Stomach (tissue), 9 donors: ENCODE results near the gene NUAK1. TPM values are rescaled to one million over a fixed set of nuclear protein-coding genes. Genes with fewer than 3 reads are reported as not detected.

Experiments
- DNase-seq, 2 donors: peaks; one replicate each; pipeline versions ENCODE4 v3.0.0 to v3.0.0-alpha.2; 2013 to 2019
- H3K27ac ChIP-seq, 5 donors: fragments of 200-600 bp in 4 of 5; sonication (generic) in 4 of 5; one replicate each; pipeline ENCODE4 v1.5.1; 2013 to 2019; ENCODE audit warnings: mild to moderate bottlenecking in 1 of 5, moderate library complexity in 1 of 5
- H3K27me3 ChIP-seq, 3 donors: fragments of 200-600 bp; sonication (generic); one replicate each; pipeline ENCODE4 v1.5.1; 2017 to 2019; ENCODE audit warnings: mixed run types in 1 of 3
- H3K36me3 ChIP-seq, 4 donors: fragments of 200-600 bp; sonication (generic); 1 replicate in 3 of 4; 2 replicates in 1 of 4; pipeline ENCODE4 v1.5.1; 2016 to 2019
- H3K4me1 ChIP-seq, 4 donors: fragments of 200-600 bp; sonication (generic); one replicate each; pipeline ENCODE4 v1.5.1; 2016 to 2019
- H3K4me3 ChIP-seq, 4 donors: fragments of 200-600 bp; sonication (generic) in 3 of 4; one replicate each; pipeline ENCODE4 v1.5.1; 2016 to 2019; ENCODE audit warnings: mild to moderate bottlenecking in 1 of 4
- H3K9me3 ChIP-seq, 4 donors: fragments of 200-600 bp; sonication (generic); one replicate each; pipeline ENCODE4 v1.5.1; 2016 to 2019
- EP300 ChIP-seq: sonication (generic); formaldehyde crosslinking; IDR thresholded peaks from one replicate; pipeline ENCODE4 v1.6.1; 2017; ENCODE audit warnings: antibody characterized with exemption
- POLR2A ChIP-seq, 4 donors: fragments of 450-650 bp; IDR thresholded peaks; one replicate each; pipeline ENCODE4 v1.6.1; 2016; ENCODE audit warnings: antibody characterized with exemption in 4 of 4, control low read depth in 2 of 4, mild to moderate bottlenecking in 1 of 4, moderate library complexity in 1 of 4
- POLR2AphosphoS5 ChIP-seq, 3 donors: sonication (generic); formaldehyde crosslinking; IDR thresholded peaks; one replicate each; pipeline ENCODE4 v1.6.1; 2016; ENCODE audit warnings: antibody characterized with exemption in 3 of 3
- WGBS, 5 donors: extraction: QIAGEN DNeasy Blood & Tissue Kit in 3 of 5; methylation state at CpG; one replicate each; pipeline versions ENCODE4 v1.1.5 to v1.1.7; 2013 to 2018; 5-methylcytosine and 5-hydroxymethylcytosine counted together
- intact Hi-C: fragments of 100-400 bp; cut with DNase I; formaldehyde crosslinking; loops from one replicate; pipeline ENCODE4 v1.15.1; 2023; ENCODE audit warnings: low total_unique reads
- polyA plus RNA-seq, 3 donors: library from polyadenylated mRNA; stranded (reverse); fragments of 200-250 nt; gene quantifications; one replicate each; pipeline ENCODE4 v1.2.3, GENCODE V29; 2013
- total RNA-seq, 5 donors: library from RNA; depleted of rRNA; stranded (reverse); fragments of >200 nt; gene quantifications; one replicate each; pipeline versions ENCODE4 v1.1.0 to v1.2.3, GENCODE V29; 2014 to 2016
- TF ChIP-seq, protein P1 (sequence below), 7 experiments: fragments of 450-650 bp in 4 of 7; fragments of 200-600 bp in 3 of 7; sonication (generic) in 3 of 7; IDR thresholded peaks; one replicate each; pipeline ENCODE4 v1.5.1; 2016 to 2019; ENCODE audit warnings: antibody characterized with exemption in 7 of 7, control low read depth in 2 of 7, mild to moderate bottlenecking in 1 of 7
- donor health status: healthy with polysubstance abuse.
- donor health status: Bipolar disorder and iron deficiency.
- donor health status: healthy.

Gene NUAK1
- total and polyA plus RNA-seq, 8 donors = 0.58 to 79.0 (median 4.3) TPM

- peaks cover 0 to 7% (median 0%) of the 10 kb centered on the region in 4 donors for H3K4me1 ChIP-seq
- no peaks in the 10 kb centered on the region for H3K9me3 ChIP-seq
- TF ChIP-seq, protein P1, sequence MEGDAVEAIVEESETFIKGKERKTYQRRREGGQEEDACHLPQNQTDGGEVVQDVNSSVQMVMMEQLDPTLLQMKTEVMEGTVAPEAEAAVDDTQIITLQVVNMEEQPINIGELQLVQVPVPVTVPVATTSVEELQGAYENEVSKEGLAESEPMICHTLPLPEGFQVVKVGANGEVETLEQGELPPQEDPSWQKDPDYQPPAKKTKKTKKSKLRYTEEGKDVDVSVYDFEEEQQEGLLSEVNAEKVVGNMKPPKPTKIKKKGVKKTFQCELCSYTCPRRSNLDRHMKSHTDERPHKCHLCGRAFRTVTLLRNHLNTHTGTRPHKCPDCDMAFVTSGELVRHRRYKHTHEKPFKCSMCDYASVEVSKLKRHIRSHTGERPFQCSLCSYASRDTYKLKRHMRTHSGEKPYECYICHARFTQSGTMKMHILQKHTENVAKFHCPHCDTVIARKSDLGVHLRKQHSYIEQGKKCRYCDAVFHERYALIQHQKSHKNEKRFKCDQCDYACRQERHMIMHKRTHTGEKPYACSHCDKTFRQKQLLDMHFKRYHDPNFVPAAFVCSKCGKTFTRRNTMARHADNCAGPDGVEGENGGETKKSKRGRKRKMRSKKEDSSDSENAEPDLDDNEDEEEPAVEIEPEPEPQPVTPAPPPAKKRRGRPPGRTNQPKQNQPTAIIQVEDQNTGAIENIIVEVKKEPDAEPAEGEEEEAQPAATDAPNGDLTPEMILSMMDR (IDR thresholded peaks at IDR 0.05) = no peak
- TF ChIP-seq EP300 (no peak), POLR2AphosphoS5 (IDR thresholded peaks at IDR 0.05) (no peak), POLR2A (IDR thresholded peaks at IDR 0.05) (no peak)
- H3K4me3 ChIP-seq = no peak overlapping the region
- H3K36me3 ChIP-seq = no peaks in the 10 kb centered on the region
- peaks cover 0 to 5% (median 0%) of the 10 kb centered on the region in 3 donors for H3K27me3 ChIP-seq
- intact Hi-C loops = no loop called here
- 66 to 83% (median 76%) methylated on average over 5 of the region's 5 CpGs for WGBS, 5 donors
- H3K27ac ChIP-seq = no peak overlapping the region
- DNase-seq = no peak
Observed at GRCh38 chr12:106027286-106027685, 111.5 kb downstream of the NUAK1 start.

- H3K27ac ChIP-seq = no peak overlapping the region
- no peaks in the 10 kb centered on the region for H3K9me3 ChIP-seq
- H3K4me3 ChIP-seq = no peak overlapping the region
- peaks cover 0 to 11% (median 8%) of the 10 kb centered on the region in 4 donors for H3K4me1 ChIP-seq
- DNase-seq = no peak
- H3K36me3 ChIP-seq = no peaks in the 10 kb centered on the region
- intact Hi-C loops = no loop called here
- peaks cover 0 to 5% (median 0%) of the 10 kb centered on the region in 3 donors for H3K27me3 ChIP-seq
- no peak for TF ChIP-seq EP300
- TF ChIP-seq POLR2A (IDR thresholded peaks at IDR 0.05) = no peak
- TF ChIP-seq, protein P1 (IDR thresholded peaks at IDR 0.05) = no peak
- no peak for TF ChIP-seq POLR2AphosphoS5 (IDR thresholded peaks at IDR 0.05)
- 71 to 76% (median 75%) methylated on average over 2 of the region's 2 CpGs for WGBS, 5 donors
Observed at GRCh38 chr12:106025129-106025528, 113.6 kb downstream of the NUAK1 start.

- intact Hi-C loops = no loop called here
- H3K4me1 ChIP-seq = peaks cover 0 to 11% (median 8%) of the 10 kb centered on the region in 4 donors
- H3K27ac ChIP-seq = no peak overlapping the region
- WGBS, 5 donors = 70 to 79% (median 74%) methylated on average over 2 of the region's 2 CpGs
- DNase-seq = no peak
- TF ChIP-seq EP300 (no peak), POLR2AphosphoS5 (IDR thresholded peaks at IDR 0.05) (no peak), POLR2A (IDR thresholded peaks at IDR 0.05) (no peak)
- TF ChIP-seq, protein P1 (IDR thresholded peaks at IDR 0.05) = no peak
- H3K36me3 ChIP-seq = no peaks in the 10 kb centered on the region
- H3K9me3 ChIP-seq = peaks cover 0 to 14% (median 6%) of the 10 kb centered on the region in 4 donors
- H3K4me3 ChIP-seq = no peak overlapping the region
- H3K27me3 ChIP-seq = peaks cover 0 to 5% (median 0%) of the 10 kb centered on the region in 3 donors
Observed at GRCh38 chr12:106023039-106023438, 115.7 kb downstream of the NUAK1 start.

- TF ChIP-seq, protein P1 (IDR thresholded peaks at IDR 0.05) = no peak
- TF ChIP-seq POLR2A (IDR thresholded peaks at IDR 0.05) = no peak
- TF ChIP-seq EP300 = no peak
- TF ChIP-seq POLR2AphosphoS5 (IDR thresholded peaks at IDR 0.05) = no peak
- H3K9me3 ChIP-seq = peaks cover 0 to 15% (median 7%) of the 10 kb centered on the region in 4 donors
- DNase-seq = peak in 1 of 2 donors; percentile 47
- H3K27me3 ChIP-seq = peaks cover 0 to 5% (median 0%) of the 10 kb centered on the region in 3 donors
- no peak overlapping the region for H3K27ac ChIP-seq
- WGBS, 5 donors = 43 to 63% (median 52%) methylated on average over 5 of the region's 5 CpGs
- H3K4me1 ChIP-seq = peaks cover 0 to 11% (median 8%) of the 10 kb centered on the region in 4 donors
- intact Hi-C loops = no loop called here
- no peaks in the 10 kb centered on the region for H3K36me3 ChIP-seq
- no peak overlapping the region for H3K4me3 ChIP-seq
Observed at GRCh38 chr12:106022568-106023012, 116.2 kb downstream of the NUAK1 start.
